BE2C (cell line): Measurements from ENCODE around the gene CCNA1.

Source experiments
- DNase-seq: peaks from one replicate; pipeline ENCODE4 v3.0.0-alpha.2; 2020
- H3K27me3 ChIP-seq: fragments of 250-450 bp; sonication (Bioruptor Pico); 2 replicates; pipeline ENCODE4 v1.5.1; 2020; ENCODE audit warnings: mild to moderate bottlenecking
- H3K36me3 ChIP-seq: fragments of 250-450 bp; sonication (Bioruptor Pico); 2 replicates; pipeline ENCODE4 v1.5.1; 2020; ENCODE audit warnings: mild to moderate bottlenecking
- H3K4me1 ChIP-seq: fragments of 250-450 bp; sonication (Bioruptor Pico); 2 replicates; pipeline ENCODE4 v1.5.1; 2020
- H3K4me3 ChIP-seq: 2 replicates; pipeline ENCODE4 v1.5.1; 2011; ENCODE audit warnings: low read depth, low read length
- H3K9me3 ChIP-seq: fragments of 250-450 bp; sonication (Bioruptor Pico); 2 replicates; pipeline ENCODE4 v1.5.1; 2020
- CTCF ChIP-seq: IDR thresholded peaks from 2 replicates; pipeline ENCODE4 v1.5.1; 2012; ENCODE audit warnings: mild to moderate bottlenecking, low read depth, low read length

CCNA1 gene

GRCh38 chr13:36456577-36456976 lies 24.3 kb downstream of the CCNA1 start:
- no peak overlapping the region for H3K4me3 ChIP-seq
- no peaks in the 10 kb centered on the region for H3K27me3 ChIP-seq
- no peak for DNase-seq
- no peaks in the 10 kb centered on the region for H3K36me3 ChIP-seq
- no peaks in the 10 kb centered on the region for H3K9me3 ChIP-seq
- TF ChIP-seq CTCF: no peak
- no peaks in the 10 kb centered on the region for H3K4me1 ChIP-seq

GRCh38 chr13:36461506-36461905 lies 29.2 kb downstream of the CCNA1 start:
- H3K9me3 ChIP-seq: no peaks in the 10 kb centered on the region
- H3K27me3 ChIP-seq: 0 out of 2 replicates have a peak, but pooled peaks cover 3% of the 10 kb centered on the region
- no peak overlapping the region for H3K4me3 ChIP-seq
- DNase-seq: no peak
- TF ChIP-seq CTCF: no peak
- no peaks in the 10 kb centered on the region for H3K4me1 ChIP-seq
- no peaks in the 10 kb centered on the region for H3K36me3 ChIP-seq

- Histone ChIP-seq H3K9me3 (no peaks in the 10 kb centered on the region), H3K36me3 (no peaks in the 10 kb centered on the region), H3K27me3 (no peaks in the 10 kb centered on the region), H3K4me1 (no peaks in the 10 kb centered on the region), H3K4me3 (no peak overlapping the region)
- peak; percentile 2; the same call in 1 of the 2 replicates for TF ChIP-seq CTCF
- no peak for DNase-seq
Observed at GRCh38 chr13:36475468-36475867, 43.2 kb downstream of the CCNA1 start.

GRCh38 chr13:36476661-36477060 lies 44.4 kb downstream of the CCNA1 start:
- DNase-seq: no peak
- Histone ChIP-seq H3K4me3 (no peak overlapping the region), H3K4me1 (no peaks in the 10 kb centered on the region), H3K27me3 (no peaks in the 10 kb centered on the region), H3K9me3 (no peaks in the 10 kb centered on the region), H3K36me3 (no peaks in the 10 kb centered on the region)
- no peak for TF ChIP-seq CTCF

GRCh38 chr13:36480726-36481427 lies 48.6 kb downstream of the CCNA1 start:
- no peak overlapping the region for H3K4me3 ChIP-seq
- no peaks in the 10 kb centered on the region for H3K36me3 ChIP-seq
- no peak for DNase-seq
- no peak for TF ChIP-seq CTCF
- no peaks in the 10 kb centered on the region for H3K9me3 ChIP-seq
- H3K4me1 ChIP-seq: no peaks in the 10 kb centered on the region
- H3K27me3 ChIP-seq: no peaks in the 10 kb centered on the region

GRCh38 chr13:36490055-36490454 lies 57.8 kb downstream of the CCNA1 start:
- no peak for DNase-seq
- Histone ChIP-seq H3K4me1 (no peaks in the 10 kb centered on the region), H3K27me3 (0 out of 2 replicates have a peak, but pooled peaks cover 3% of the 10 kb centered on the region), H3K36me3 (no peaks in the 10 kb centered on the region), H3K4me3 (no peak overlapping the region), H3K9me3 (no peaks in the 10 kb centered on the region)
- TF ChIP-seq CTCF: no peak
